SH-SY5Y (cell line): ENCODE data around the gene WFDC10B.

Experiments
- GATA2 ChIP-seq: IDR thresholded peaks from 2 replicates; pipeline ENCODE4 v1.6.1; 2011; ENCODE audit warnings: mild to moderate bottlenecking, low read depth, low read length
- GATA3 ChIP-seq: IDR thresholded peaks from 2 replicates; pipeline ENCODE4 v1.6.1; 2011; ENCODE audit warnings: low read depth, mild to moderate bottlenecking, low read length, moderate library complexity

DNA sequence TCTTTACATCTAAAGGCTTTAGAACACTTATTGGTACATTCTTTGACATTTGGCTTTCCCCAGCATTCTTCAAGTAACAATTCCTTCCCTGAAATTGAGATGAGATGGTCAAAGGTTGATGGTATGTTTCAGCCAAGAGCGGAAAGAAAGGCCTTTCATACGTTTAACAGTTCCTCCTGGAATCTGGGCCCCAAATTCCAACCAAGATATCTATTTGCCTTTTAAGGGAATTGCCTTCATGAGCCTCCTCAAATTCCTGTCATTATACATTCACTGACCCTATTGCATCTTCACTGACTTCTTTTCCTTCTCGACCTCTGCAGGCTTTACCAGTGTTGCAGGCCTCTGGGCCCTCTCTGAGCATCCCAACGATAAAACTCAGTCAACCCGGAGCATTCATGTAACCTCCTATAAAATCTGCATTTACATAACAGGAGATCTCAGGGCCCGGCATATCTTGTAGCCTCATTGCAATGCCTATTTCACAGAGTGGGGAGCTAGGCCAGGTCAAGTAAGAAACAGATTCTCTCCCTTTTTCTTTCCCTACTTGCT, 55.4 kb downstream of the WFDC10B start:
- TF ChIP-seq GATA3 (no peak), GATA2 (no peak)
